ENCODE results near the gene RNU6-8. TPM values are rescaled to one million over a fixed set of nuclear protein-coding genes. Genes with fewer than 3 reads are reported as not detected.

Gene RNU6-8
- total RNA-seq, 2 donors from 2014 or later, result not detected

- Histone ChIP-seq H3K36me3 (no peaks in the 10 kb centered on the region), H3K27me3 (no peaks in the 10 kb centered on the region), H3K4me1 (no peaks in the 10 kb centered on the region), H3K9ac (ENCODE audit: low read depth in 2 of 2, low read length in 2 of 2) (no peak overlapping the region), H3K4me3 (no peak overlapping the region), H3K9me3 (no peaks in the 10 kb centered on the region), H3K27ac (no peak overlapping the region)
- intact Hi-C loops (cut with DNase I), result no loop called here
- no peak for DNase-seq
- no peak for TF ChIP-seq CTCF (IDR thresholded peaks at IDR 0.05)
Measured at GRCh38 chr14:32192712-32193373, 10.2 kb downstream of the RNU6-8 start.

- no peaks in the 10 kb centered on the region for H3K27me3 ChIP-seq
- intact Hi-C loops (cut with DNase I), result no loop called here
- no peak for TF ChIP-seq CTCF (IDR thresholded peaks at IDR 0.05)
- H3K27ac ChIP-seq, result no peak overlapping the region
- no peaks in the 10 kb centered on the region for H3K4me1 ChIP-seq
- no peak overlapping the region for H3K9ac ChIP-seq (ENCODE audit: low read depth in 2 of 2, low read length in 2 of 2)
- H3K4me3 ChIP-seq, result no peak overlapping the region
- no peak for DNase-seq
- no peaks in the 10 kb centered on the region for H3K9me3 ChIP-seq
- H3K36me3 ChIP-seq, result no peaks in the 10 kb centered on the region
Measured at GRCh38 chr14:32190673-32191072, 12.4 kb downstream of the RNU6-8 start.

GRCh38 chr14:32189811-32190210 is 13.3 kb downstream of the RNU6-8 start:
- no peak overlapping the region for H3K27ac ChIP-seq
- H3K27me3 ChIP-seq, result no peaks in the 10 kb centered on the region
- DNase-seq, result no peak
- H3K36me3 ChIP-seq, result no peaks in the 10 kb centered on the region
- intact Hi-C loops (cut with DNase I), result no loop called here
- no peaks in the 10 kb centered on the region for H3K4me1 ChIP-seq
- no peak overlapping the region for H3K4me3 ChIP-seq
- TF ChIP-seq CTCF (IDR thresholded peaks at IDR 0.05), result no peak
- H3K9me3 ChIP-seq, result no peaks in the 10 kb centered on the region
- H3K9ac ChIP-seq (ENCODE audit: low read depth in 2 of 2, low read length in 2 of 2), result no peak overlapping the region

- no peaks in the 10 kb centered on the region for H3K36me3 ChIP-seq
- H3K27me3 ChIP-seq, result no peaks in the 10 kb centered on the region
- no peaks in the 10 kb centered on the region for H3K4me1 ChIP-seq
- no peak for TF ChIP-seq CTCF (IDR thresholded peaks at IDR 0.05)
- H3K4me3 ChIP-seq, result no peak overlapping the region
- DNase-seq, result no peak
- H3K9ac ChIP-seq (ENCODE audit: low read depth in 2 of 2, low read length in 2 of 2), result no peak overlapping the region
- H3K9me3 ChIP-seq, result no peaks in the 10 kb centered on the region
- no peak overlapping the region for H3K27ac ChIP-seq
- intact Hi-C loops (cut with DNase I), result no loop called here
Measured at GRCh38 chr14:32186248-32186647, 16.8 kb downstream of the RNU6-8 start.

GRCh38 chr14:32185097-32185496 is 18.0 kb downstream of the RNU6-8 start:
- H3K27ac ChIP-seq, result no peak overlapping the region
- DNase-seq, result no peak
- no peak for TF ChIP-seq CTCF (IDR thresholded peaks at IDR 0.05)
- H3K27me3 ChIP-seq, result no peaks in the 10 kb centered on the region
- H3K4me1 ChIP-seq, result no peaks in the 10 kb centered on the region
- H3K4me3 ChIP-seq, result no peak overlapping the region
- no peaks in the 10 kb centered on the region for H3K9me3 ChIP-seq
- intact Hi-C loops (cut with DNase I), result no loop called here
- no peaks in the 10 kb centered on the region for H3K36me3 ChIP-seq
- no peak overlapping the region for H3K9ac ChIP-seq (ENCODE audit: low read depth in 2 of 2, low read length in 2 of 2)
